T-helper 22 cell (primary cell): Measurements from ENCODE around the gene GTF3C5.
"Not testable (repeated sequence)": the region's sequence is repeated elsewhere in the genome, so short reads cannot be mapped to it uniquely, and the experiment has no call there.

Source experiments
- DNase-seq: peaks from one replicate; pipeline ENCODE4 v3.0.0-alpha.2; 2020; ENCODE audit warnings: low read depth

The GTF3C5 gene

DNA sequence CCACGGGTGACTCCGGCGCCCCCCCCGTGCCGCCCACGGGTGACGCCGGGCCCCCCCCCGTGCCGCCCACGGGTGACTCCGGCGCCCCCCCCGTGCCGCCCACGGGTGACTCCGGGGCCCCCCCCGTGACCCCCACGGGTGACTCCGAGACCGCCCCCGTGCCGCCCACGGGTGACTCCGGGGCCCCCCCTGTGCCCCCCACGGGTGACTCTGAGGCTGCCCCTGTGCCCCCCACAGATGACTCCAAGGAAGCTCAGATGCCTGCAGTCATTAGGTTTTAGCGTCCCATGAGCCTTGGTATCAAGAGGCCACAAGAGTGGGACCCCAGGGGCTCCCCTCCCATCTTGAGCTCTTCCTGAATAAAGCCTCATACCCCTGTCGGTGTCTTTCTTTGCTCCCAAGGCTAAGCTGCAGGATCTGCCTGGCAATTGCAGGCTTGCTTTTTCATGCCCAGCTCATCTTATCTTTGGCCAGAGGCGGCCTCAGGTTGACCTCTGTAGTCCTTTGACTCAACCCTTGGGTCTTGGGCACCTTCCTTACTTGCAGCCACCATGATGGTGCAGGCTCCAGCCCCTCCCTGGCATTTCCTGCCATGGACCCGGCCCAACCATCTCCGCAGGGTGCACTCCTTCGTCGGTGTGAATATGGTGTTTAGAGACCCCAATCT, 40.8 kb downstream of the GTF3C5 start:
- no peak for DNase-seq

DNA sequence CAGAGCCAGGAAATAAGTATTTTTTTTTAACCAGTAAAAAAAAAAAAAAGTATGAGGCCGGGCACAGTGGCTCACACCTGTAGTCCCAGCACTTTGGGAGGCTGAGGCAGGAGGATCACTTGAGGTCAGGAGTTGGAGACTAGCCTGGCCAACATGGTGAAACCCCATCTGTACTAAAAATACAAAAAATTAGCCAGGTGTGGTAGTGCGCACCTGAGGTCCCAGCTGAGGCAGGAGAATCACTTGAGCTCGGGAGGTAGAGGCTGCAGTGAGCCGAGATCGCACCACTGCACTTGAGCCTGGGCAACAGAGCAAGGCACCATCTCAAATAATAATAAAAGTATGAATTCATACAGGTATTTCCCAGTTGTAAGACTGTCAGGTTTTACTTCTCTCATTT, 41.4 kb downstream of the GTF3C5 start:
- DNase-seq, result not testable (repeated sequence)

DNA sequence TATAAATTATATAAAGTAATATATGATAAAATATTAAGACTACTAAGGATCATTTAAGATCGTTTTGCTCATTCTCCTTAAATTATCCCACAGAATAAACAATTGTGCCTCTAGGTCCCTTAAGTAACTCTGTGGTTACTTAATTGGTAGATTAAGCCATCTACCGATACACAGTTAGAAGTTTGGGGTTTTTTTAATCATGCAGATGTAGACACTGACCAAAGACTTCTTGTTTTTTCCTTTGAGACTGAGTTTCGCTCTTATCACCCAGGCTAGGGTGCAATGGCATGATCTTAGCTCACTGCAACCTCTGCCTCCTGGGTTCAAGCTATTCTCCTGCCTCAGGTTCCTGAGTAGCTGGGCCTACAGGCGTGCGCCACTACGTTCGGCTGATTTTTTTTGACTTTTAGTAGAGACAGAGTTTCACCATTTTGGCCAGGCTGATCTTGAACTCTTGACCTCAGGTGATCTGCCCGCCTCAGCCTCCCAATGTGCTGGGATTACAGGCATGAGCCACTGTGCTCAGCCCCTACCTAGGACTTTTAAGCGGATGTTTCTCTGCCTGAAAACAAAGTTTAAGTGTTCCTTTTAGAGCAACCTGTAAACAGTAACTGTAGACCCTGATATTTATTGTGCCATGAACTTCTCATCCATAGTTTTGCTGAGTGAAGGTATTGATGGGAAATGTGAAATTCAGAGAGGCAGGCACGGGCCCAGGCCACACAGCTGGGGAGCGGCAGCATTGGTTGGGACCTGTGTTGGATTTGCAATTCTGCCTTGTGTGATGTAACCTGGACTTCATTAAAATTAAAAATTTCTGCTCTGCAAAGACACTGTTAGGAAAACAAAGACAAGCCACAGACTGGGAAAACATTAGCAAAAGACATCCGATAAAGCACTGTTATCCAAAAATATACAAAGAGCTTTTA, 42.6 kb downstream of the GTF3C5 start:
- no peak for DNase-seq

DNA sequence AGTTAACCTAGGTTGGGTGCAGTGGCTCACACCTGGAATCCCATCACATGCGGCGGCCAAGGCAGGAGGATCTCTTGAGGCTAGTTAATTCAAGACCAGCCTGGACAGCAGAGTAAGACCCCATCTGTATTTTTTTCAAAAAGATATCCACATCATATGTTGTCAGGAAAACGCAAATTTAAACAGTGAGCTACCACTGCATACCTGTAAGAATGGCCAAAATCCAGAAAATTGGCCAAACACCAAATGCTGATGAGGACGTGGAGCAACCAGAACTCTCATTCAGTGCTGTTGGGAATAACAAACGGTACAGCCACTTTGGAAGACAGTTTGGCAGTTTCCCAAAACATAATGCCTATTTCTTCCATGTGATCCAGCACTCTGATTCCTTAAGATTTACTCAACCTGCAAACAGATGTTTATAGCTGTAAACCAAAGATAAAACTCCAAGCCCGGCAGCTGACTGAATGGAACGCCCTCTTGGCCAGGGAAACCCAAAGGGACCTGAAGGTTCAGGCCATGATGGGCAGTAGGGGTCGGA, 43.4 kb downstream of the GTF3C5 start:
- no peak for DNase-seq

DNA sequence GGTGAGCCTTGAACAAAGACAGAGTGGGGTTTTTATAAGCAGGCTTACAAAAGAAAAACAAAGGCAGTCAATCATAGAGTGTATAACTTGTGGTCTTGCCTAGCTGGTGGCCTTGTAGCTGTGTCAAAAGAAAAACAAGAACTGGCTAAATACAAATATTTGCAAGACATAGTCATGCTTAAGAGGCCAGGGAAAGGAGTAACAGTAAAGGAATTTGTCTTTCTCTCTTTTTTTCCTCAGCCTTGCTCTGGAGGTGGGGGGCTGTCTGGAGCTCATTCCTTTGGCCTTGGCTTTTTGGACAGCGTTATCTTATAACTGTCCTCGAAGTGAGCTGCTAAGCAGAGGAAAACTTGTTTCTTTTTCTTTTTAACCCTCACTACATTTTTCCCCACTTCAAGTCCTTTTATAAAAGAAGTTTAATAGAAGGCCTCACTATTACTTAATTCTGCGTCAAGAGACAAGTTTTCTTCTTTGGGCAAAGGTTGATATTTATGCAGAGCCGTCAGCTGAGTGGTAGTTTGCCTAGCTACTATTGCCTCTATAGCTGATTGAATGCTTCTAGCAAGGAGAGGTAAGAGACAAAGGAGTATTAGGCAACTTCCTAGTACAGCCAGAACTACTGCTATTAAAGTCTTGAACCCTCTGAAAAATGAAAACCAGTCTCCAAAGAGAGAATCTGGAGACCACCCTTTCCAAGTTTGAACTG, 45.3 kb downstream of the GTF3C5 start:
- no peak for DNase-seq

DNA sequence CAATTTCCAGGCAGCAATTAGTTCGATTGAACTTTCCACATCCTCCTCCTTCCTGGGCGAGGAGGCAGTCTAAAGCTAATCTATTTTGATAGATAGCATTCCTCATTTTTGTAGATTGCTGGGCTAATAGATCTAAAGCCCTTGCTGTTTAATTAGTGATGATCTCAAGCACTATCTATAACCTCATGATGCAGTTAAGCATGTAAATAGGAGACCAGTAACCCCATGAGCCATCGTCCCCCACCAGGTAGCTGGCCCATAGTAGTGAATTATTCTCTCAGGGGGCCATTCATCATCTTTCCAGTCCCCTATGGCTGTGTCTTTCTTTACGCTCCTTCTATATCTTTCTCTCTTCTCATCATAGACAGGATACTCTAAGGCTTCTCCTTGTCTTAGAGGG, 45.9 kb downstream of the GTF3C5 start:
- no peak for DNase-seq

DNA sequence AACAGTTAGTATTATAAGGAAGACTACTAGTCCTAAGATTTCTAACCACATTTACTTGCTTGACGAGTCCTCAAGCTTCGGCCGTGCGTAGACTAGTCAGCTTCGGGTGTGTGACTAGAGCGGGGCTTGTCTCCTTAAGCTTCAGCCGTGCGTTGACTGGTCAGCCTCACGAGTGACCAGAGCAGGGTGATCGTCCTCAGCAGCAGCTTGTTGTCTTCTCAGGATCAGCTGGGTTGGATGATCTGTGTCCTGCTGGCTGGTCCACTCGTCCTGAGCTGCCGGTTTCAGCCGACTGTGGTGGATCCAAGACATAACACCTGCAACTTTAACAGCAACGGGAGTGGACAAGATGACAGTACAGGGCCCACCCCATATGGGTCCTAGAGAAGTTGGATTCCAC, 47.7 kb downstream of the GTF3C5 start:
- DNase-seq, result no peak

DNA sequence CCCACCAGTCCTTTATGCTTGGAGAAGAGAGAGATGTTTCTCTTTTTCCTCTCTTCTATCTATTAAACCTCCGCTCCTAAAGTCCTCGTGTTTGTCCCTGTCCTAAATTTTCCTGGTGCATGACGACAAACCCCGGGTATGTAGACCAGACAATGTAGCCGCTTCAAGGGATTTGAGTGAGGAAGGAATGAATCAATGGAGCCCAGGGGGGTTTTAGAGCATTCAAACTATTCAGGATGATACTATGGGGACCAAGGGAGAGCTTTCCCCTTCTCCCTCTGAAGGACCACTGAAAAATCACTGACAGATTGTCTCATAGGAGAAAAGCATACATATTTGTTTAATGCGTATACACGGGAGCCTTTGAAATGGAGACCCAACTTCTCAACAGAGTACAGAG, 49.4 kb downstream of the GTF3C5 start:
- no peak for DNase-seq

DNA sequence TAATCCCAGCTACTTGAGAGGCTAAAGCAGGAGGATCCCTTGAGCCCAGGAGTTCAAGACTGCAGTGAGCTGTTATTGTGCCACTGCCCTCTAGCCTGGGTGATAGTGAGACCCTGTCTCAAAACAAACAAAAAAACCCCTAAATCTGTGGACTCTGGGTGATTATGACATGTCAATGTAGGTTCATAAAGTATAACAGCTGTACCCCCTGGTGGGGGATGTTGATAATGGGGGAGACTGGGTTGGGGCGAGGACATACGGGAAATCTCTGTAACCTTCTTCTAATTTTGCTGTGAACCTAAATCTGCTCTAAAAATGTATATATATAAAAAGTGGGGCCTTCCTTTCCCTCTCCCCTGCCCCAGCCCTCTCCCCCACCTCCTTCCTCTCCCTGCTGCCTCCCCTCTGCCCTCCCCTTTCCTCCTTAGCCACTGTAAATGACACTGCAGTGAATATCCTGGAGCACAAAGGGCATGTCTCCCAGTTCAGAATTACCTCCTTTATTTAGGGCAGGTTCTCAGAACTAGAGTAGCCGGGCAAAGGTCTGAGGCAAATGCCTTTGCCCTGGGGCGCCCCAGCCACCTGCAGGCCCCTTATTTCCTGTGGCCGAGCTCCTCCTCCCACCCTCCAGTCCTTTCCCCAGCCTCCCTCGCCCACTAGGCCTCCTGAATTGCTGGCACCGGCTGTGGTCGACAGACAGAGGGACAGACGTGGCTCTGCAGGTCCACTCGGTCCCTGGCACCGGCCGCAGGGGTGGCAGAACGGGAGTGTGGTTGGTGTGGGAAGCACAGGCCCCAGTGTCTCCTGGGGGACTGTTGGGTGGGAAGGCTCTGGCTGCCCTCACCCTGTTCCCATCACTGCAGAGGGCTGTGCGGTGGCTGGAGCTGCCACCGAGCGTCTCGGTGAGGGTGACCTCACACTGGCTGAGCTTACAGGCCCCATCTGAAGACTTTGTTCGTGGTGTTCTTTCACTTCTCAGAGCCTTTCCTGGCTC, 50.3 kb downstream of the GTF3C5 start:
- DNase-seq, result not testable (repeated sequence)

DNA sequence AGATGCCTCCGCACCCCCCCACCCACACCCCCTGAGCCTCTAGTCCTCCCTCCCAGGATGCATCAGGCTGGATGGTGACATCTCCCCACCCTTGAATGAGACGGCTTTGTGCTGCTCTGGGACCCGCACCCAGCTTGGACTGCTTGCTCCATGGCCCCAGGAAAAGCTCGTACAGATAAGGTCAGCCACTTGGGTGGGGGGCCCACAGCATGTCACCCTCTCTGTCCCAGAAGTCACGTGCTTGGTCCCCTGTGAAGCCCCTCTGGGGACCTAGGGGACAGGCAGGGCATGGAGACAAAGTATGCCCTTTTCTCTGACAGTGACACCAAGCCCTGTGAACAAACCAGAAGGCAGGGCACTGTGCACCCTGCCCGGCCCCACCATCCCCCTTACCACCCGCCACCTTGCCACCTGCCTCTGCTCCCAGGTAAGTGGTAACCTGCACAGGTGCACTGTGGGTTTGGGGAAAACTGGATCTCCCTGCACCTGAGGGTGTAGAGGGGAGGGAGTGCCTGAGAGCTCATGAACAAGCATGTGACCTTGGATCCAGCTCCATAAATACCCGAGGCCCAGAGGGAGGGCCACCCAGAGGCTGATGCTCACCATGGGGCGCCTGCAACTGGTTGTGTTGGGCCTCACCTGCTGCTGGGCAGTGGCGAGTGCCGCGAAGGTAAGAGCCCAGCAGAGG, 51.3 kb downstream of the GTF3C5 start:
- not testable (repeated sequence) for DNase-seq

DNA sequence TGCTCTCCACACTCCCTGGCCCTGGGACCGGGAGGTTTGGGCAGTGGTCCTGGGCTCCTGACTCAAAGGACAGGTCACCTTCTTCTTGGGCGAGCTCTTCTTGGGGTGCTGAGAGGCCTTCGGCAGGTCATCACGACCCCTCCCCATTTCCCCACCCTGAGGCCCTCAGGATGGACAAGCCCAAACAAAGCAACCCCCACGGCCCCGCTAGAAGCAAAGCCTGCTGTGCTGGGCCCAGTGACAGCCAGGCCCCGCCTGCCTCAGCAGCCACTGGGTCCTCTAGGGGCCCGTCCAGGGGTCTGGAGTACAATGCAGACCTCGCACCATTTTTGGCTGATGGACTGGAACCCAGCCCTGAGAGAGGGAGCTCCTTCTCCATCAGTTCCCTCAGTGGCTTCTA, 52.9 kb downstream of the GTF3C5 start:
- not testable (repeated sequence) for DNase-seq

DNA sequence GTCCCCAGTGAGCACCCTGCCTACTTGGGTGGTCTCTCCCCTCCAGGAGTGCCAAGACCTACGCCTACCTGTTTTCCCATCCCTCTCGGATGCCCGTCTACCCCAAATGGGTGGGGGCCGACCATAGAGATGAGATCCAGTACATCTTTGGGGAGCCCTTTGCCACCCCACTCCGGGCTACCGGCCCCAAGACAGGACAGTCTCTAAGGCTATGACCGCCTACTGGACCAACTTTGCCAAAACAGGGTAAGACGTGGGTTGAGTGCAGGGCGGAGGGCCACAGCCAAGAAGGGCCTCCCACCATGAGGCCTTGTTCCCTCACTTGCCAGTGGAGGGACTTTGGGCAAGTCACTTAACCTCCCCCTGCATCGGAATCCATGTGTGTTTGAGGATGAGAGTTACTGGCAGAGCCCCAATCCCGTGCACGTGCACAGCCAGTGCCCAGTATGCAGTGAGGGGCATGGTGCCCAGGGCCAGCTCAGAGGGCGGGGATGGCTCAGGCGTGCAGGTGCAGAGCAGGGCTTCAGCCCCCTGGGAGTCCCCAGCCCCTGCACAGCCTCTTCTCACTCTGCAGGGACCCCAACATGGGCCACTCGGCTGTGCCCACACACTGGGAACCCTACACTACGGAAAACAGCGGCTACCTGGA, 55.5 kb downstream of the GTF3C5 start:
- not testable (repeated sequence) for DNase-seq

DNA sequence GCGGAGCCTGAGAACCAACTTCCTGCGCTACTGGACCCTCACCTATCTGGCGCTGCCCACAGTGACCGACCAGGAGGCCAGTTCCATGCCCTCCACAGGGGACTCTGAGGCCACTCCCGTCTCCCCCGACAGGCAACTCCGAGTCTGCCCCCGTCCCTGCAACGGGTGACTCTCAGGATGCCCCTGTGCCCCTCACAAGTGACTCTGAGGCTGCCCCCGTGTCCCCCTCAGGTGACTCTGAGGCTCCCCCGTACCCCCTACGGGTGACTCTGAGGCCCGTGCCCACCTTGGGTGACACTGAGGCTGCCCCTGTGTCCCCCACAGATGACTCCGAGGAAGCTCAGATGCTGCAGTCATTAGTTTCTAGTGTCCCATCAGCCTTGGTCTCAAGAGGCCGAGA, 56.1 kb downstream of the GTF3C5 start:
- no peak for DNase-seq

DNA sequence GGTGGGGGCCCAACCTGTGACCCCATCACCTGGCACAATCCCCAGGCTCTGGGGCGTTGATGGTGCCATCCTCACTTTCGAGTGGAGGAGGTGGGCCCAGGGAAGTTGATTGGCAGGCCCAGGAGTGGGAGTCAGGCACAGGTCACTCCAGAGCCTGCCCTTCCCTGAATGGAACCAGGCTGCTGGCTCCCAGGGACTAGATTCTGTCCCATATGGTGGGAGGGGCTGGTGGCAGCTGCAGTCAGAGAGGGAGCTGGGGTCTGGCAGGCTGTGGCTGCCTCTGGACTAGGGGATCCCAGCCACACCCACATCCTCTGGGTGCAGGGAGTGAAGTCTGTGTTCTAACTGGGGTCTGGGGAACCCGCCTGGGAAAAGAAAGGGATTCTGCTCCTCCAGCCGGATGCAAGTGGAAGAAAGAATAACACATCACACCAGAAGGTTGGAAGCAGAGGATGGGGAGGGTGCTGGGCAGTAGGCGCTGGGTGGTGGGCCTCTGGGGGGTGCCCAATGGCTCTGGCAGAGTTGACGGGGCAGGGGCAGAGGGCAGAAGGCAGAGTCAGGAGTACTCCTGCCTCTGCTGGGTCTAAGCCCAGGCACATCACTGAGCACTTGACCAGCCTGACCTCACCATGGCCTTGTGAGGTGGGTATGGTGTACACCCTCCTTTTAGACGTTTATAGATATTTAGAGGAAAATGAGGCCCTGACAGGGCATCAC, 56.8 kb downstream of the GTF3C5 start:
- no peak for DNase-seq

DNA sequence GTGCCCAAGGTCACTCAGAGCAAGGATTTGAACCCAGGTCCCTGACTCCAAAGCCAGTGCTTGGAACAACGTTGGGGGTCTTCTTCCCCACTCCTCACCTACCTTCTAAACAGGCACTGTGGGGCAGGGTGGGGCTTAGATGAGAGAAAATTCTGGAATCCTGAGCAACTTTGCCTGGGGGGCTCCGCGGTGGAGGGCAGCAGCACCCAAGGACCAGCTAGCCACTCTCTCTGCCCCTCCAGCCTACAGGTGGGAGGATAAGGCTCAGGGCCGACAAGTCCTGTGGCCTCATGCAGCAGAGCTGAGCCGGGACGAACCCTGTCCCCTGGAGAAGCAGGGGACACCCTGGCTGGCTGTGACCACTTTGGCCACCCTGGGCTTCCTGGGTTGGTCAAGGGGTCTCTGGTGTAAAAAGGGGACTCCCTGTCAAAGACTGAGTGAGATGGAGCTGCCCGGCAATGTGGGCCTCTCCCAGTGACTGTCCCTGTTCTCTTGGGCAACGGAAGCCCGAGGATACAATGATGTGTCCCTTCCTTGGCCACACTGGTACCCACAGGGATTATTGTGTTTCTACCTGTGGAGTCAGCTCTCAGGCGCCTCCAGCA, 57.5 kb downstream of the GTF3C5 start:
- no peak for DNase-seq

DNA sequence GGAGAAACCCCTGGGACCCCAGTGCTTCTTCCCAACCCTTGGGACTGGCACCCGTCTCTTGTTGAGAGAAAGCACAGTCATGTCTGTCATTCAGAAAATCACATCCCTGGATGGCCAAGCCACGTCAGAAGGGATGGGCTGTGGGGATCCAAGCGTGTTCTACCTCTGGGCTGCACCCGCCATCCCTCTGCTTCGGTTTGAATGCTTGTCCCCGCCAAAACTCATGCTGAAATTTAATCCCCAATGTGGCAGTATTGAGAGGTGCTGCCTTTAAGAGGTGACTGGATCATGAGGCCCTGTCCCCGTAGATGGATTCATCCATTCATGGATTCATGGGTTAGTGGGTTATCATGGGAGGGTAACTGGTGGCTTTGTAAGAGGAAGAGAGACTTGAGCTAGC, 58.0 kb downstream of the GTF3C5 start:
- no peak for DNase-seq

DNA sequence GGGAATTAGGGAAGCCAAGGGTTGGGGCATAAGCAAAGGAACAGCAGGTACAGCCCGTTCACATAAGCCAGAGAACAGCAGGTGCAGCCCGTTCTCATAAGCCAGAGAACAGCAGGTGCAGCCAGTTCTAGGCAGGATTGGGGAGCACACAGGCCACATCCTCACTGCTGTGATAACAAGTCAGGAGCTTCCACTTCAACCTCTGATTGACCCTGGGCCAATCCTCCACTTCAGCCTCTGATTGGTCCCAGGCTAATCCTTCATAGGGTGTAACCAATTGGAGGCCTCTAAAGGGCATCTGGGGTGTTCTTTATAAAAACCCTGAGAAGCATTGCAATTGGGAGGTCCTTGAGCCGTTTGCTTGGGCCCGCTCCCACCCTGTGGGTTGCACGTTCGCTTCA, 58.5 kb downstream of the GTF3C5 start:
- DNase-seq, result no peak

DNA sequence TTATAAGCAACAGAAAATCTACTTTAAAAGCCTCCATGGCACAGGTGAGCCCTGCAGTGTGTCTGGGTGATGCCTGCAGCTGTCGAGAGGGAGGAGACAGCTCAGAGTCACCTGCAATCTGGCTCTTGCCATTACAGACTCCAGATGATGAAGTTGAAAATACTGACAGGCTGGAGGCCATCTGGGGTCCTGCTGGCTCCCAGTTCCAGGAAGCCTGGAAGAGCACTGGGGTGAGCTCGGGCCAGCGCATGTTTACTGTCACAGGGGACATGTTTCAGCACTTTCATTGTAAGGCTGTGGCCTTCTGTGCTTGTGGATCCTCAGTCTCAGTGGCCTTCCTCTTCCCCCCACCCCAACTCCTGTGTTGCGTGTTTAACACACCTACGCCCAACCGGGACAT, 59.4 kb downstream of the GTF3C5 start:
- no peak for DNase-seq

DNA sequence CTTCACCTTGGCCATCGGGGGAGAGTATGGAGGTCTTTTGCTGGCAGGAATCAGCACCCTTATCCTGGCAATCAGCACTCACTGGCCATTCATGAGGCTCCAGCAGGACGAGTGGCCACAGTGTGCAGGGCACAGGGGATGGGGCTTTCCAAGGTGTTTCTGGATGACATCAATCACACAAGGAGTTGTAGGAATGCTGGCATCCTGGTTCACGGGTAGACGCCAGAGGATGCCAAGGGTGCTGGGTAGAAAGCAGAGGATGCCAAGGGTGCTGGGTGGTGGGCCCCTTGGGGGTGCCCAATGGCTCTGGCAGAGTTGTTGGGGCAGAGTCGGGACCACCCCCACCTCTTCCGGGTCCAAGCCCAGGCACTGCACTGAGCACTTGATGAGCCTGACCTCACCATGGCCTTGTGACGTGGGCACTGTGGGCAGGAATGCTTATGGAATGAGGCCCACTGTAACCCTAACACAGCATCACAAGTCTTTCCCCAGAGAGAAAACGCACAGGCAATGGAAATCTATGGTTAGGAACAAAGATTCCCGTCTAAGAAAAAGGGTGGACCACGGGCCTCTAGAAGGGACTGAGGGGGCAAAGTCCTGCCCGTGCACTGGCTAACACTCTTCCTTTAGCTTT, 60.1 kb downstream of the GTF3C5 start:
- DNase-seq, result no peak
